ENCODE data around the gene OMD.

The OMD gene

DNA sequence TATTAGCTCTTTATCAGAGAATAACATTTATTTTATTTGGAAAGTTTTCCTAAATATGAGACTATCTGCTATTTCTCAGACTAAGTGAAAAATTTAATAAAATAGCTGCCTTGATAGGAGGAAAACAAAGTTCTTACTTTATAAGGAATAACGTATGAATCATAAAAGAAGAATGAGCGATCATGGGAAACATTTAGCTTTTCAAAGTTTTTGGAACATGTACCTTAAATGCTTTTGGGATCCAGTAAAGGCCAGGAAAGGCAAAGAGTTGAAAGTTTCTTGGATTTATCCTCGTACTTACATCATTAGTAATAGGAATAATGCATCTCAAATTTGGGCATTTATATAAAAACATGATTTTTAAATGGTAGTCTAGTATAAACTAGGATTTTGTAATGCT lies 39.3 kb downstream of the OMD start:
- no peak for TF ChIP-seq Cebpa-rat (IDR thresholded peaks at IDR 0.05)
- Histone ChIP-seq H3K27ac (no peak overlapping the region), H3K4me3 (no peak overlapping the region), H3K9ac (no peak overlapping the region), H4K20me1 (no peaks in the 10 kb centered on the region), H3K4me1 (no peaks in the 10 kb centered on the region), H3K4me2 (no peak overlapping the region), H3K9me3 (replicated peaks in 1 of 11) (no peaks in the 10 kb centered on the region; a peak in 1 of 22 replicates), H3K27me3 (no peaks in the 10 kb centered on the region), H3K36me3 (peaks cover 0 to 29% (median 10%) of the 10 kb centered on the region in 11 experiments; a peak in 10 of 22 replicates)

DNA sequence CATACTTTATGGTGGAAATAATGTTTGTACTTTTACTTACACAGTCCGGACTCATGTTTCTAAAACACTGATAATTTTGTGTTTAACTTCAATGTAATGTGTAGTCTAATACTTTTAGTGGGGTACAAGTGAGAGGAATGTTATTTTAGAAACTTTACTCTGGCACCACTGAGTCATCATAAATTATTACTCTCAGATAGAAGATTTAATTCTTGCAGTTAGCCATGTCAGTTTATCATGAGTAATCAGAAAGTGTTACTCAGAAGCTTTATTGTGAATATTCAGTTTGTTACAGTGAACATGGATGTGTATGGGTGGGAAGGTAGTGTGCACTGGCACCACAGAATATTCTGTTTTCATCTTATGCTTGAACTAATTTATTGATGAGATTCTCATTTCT lies 39.9 kb downstream of the OMD start:
- Histone ChIP-seq H3K4me2 (no peak overlapping the region), H3K9me3 (replicated peaks in 1 of 11) (no peaks in the 10 kb centered on the region; a peak in 1 of 22 replicates), H3K4me1 (no peaks in the 10 kb centered on the region), H3K36me3 (peaks cover 0 to 29% (median 10%) of the 10 kb centered on the region in 11 experiments; a peak in 10 of 22 replicates), H3K27ac (no peak overlapping the region), H4K20me1 (no peaks in the 10 kb centered on the region), H3K9ac (no peak overlapping the region), H3K27me3 (no peaks in the 10 kb centered on the region), H3K4me3 (no peak overlapping the region)
- TF ChIP-seq Cebpa-rat (IDR thresholded peaks at IDR 0.05) = no peak

DNA sequence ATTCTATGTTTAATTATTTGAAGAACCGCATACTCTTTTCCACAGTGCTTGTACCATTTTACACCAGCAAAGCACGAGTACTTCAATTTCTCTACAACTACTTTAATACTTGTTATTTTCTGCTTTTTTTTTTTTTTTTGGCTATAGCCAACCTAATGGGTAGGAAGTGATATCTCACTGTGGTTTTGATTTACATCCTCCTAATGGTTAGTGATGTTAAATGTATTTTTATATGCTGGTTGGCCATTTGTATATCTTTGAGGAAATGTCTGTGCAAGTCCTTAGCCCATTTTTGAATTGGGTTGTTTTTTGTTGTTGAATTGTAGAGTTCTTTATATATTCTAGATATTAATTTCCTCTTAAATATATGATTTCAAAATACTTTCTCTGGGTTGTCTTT lies 42.5 kb downstream of the OMD start:
- H3K4me1 ChIP-seq = no peaks in the 10 kb centered on the region
- no peaks in the 10 kb centered on the region for H4K20me1 ChIP-seq
- H3K9ac ChIP-seq = no peak overlapping the region
- no peak overlapping the region for H3K4me2 ChIP-seq
- TF ChIP-seq Cebpa-rat (IDR thresholded peaks at IDR 0.05) = no peak
- H3K9me3 ChIP-seq (replicated peaks in 1 of 11) = peaks cover 0 to 1% (median 0%) of the 10 kb centered on the region in 11 experiments; a peak in 2 of 22 replicates
- peaks cover 0 to 33% (median 11%) of the 10 kb centered on the region in 11 experiments; a peak in 11 of 22 replicates for H3K36me3 ChIP-seq
- H3K4me3 ChIP-seq = no peak overlapping the region
- no peak overlapping the region for H3K27ac ChIP-seq
- H3K27me3 ChIP-seq = no peaks in the 10 kb centered on the region

DNA sequence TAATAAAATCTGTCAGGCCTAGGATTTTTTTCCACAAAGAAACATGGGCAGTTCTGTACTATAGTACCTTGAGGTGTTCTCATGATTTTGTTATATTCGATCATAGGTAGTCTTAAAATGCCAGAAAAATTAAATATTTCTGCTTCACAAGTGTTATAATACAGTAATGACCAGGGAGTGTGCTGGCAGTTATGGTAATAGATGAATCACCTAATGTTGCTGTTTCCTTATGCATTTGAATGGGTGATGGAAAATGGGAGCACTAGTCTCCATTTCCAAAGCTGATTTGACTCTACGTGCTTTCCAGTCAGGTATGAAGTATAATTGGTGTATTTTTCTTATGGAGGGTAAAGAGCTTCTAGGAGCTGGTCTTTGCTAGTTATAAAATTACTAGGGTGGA lies 43.7 kb downstream of the OMD start:
- H4K20me1 ChIP-seq = no peaks in the 10 kb centered on the region
- H3K27ac ChIP-seq = no peak overlapping the region
- no peaks in the 10 kb centered on the region for H3K4me1 ChIP-seq
- H3K36me3 ChIP-seq = peaks cover 0 to 41% (median 15%) of the 10 kb centered on the region in 11 experiments; a peak in 15 of 22 replicates
- no peaks in the 10 kb centered on the region for H3K27me3 ChIP-seq
- no peak overlapping the region for H3K9ac ChIP-seq
- H3K9me3 ChIP-seq (replicated peaks in 1 of 11) = peaks cover 0 to 12% (median 6%) of the 10 kb centered on the region in 11 experiments; a peak in 19 of 22 replicates
- no peak overlapping the region for H3K4me3 ChIP-seq
- H3K4me2 ChIP-seq = no peak overlapping the region
- no peak for TF ChIP-seq Cebpa-rat (IDR thresholded peaks at IDR 0.05)

DNA sequence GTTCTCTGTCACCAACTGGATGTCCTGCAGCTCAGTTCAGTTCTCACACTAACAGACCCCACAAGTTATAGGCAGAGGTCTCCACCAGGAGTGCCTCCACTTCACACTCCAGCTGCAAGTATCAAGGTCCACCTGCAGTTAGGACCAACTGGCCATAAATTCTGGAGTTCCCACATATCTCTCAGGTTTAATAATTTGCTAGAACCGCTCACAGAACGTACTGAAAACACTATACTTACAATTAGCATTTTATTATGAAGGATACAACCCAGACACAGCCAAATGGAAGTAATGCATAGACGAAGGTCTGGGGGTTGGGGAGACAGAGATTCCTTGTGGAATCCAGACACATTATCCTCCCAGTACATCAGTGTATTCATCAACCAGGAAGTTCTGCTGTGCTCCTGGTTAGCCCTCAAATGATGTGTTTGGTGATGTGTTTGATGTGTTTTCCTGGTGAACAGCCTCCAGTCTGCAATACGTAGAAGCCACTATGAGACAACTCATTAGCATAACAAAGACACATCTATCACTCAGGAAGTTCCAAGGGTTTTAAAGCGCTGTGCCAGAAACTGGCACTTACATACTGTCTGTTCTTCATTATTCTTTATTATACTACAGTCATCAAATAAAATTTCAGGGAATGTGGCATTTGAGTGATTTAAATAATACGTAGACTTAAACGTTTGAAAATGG lies 45.3 kb downstream of the OMD start:
- Histone ChIP-seq H3K27me3 (no peaks in the 10 kb centered on the region), H3K4me2 (no peak overlapping the region), H3K4me1 (no peaks in the 10 kb centered on the region), H4K20me1 (no peaks in the 10 kb centered on the region), H3K36me3 (peaks cover 8 to 51% (median 24%) of the 10 kb centered on the region in 11 experiments; a peak in 20 of 22 replicates), H3K9ac (no peak overlapping the region), H3K9me3 (replicated peaks in 1 of 11) (peaks cover 15 to 28% (median 22%) of the 10 kb centered on the region in 11 experiments), H3K4me3 (no peak overlapping the region), H3K27ac (no peak overlapping the region)
- TF ChIP-seq Cebpa-rat (IDR thresholded peaks at IDR 0.05) = no peak

DNA sequence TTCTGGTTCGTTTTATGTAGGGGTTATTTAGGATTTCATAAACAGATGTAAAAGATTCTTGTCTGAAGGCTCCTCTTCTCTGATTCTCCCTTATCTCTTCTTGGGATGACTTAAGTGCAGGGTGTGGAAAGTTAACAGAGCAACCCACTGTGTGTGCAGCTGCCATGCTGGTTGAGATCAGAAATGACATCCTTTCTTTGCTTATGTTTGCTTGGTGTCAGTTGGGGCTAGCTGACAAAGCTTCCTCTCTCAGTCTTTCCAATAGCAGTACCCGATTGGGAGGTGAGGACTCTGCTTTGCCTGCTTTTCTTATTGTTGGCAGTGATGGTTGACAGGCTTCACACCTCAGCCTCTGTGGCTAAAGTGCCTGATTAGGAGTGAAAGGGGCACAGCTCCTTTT lies 46.4 kb downstream of the OMD start:
- no peak overlapping the region for H3K27ac ChIP-seq
- peaks cover 8 to 60% (median 33%) of the 10 kb centered on the region in 11 experiments; a peak in 20 of 22 replicates for H3K36me3 ChIP-seq
- H3K27me3 ChIP-seq = no peaks in the 10 kb centered on the region
- H3K4me2 ChIP-seq = no peak overlapping the region
- no peaks in the 10 kb centered on the region for H4K20me1 ChIP-seq
- H3K9me3 ChIP-seq (replicated peaks in 1 of 11) = peaks cover 26 to 39% (median 33%) of the 10 kb centered on the region in 11 experiments
- no peak overlapping the region for H3K9ac ChIP-seq
- no peak overlapping the region for H3K4me3 ChIP-seq
- H3K4me1 ChIP-seq = no peaks in the 10 kb centered on the region
- no peak for TF ChIP-seq Cebpa-rat (IDR thresholded peaks at IDR 0.05)

DNA sequence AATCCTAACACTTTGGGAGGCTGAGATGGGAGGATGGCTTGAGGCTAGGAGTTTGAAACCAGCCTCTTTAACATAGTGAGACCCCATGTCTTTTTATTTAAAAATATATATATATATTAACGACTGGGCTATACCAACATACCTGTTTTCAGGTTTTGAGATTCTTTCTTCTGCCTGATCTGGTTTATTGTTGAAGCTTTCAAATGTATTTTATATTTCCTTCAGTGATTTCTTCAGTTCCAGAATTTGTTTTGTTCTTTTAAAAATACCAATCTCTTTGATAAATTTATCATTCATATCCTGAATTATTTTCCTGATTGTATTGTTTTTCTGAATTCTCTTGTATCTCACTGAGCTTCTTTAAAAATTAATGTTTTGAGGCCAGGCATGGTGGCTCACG lies 51.1 kb downstream of the OMD start:
- peaks cover 8 to 63% (median 36%) of the 10 kb centered on the region in 11 experiments; a peak in 20 of 22 replicates for H3K36me3 ChIP-seq
- no peak overlapping the region for H3K27ac ChIP-seq
- H3K4me2 ChIP-seq = no peak overlapping the region
- H3K27me3 ChIP-seq = no peaks in the 10 kb centered on the region
- no peak overlapping the region for H3K9ac ChIP-seq
- H3K4me3 ChIP-seq = no peak overlapping the region; a peak in 4 of 20 replicates
- no peaks in the 10 kb centered on the region for H3K4me1 ChIP-seq
- no peaks in the 10 kb centered on the region for H4K20me1 ChIP-seq
- peaks cover 33 to 51% (median 45%) of the 10 kb centered on the region in 11 experiments for H3K9me3 ChIP-seq (replicated peaks in 1 of 11)
- TF ChIP-seq Cebpa-rat (IDR thresholded peaks at IDR 0.05) = no peak

DNA sequence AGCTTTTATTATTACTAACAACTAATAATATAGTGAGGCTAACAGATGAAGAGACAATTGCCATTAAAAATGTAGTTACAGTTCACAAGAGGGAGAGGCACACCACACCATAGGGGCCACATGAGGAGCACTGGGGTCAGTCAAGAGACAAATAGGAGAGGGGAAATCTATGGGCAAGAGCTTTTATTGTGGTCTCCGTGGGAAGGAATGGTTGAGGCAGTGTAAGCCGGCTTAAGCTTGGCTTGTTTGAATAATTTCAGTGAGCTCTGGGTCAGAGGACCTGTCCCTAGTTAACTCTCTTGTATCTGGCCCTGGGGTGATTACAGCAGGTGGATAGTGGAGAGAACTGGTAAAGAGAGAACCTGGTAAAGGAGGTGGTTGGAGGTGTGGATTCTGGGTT lies 55.2 kb downstream of the OMD start:
- H3K27me3 ChIP-seq = no peaks in the 10 kb centered on the region
- H3K4me2 ChIP-seq = no peak overlapping the region

More for the DNA sequence above, 55.2 kb downstream of the OMD start:
- Histone ChIP-seq H3K4me3 (no peak overlapping the region), H3K9me3 (replicated peaks in 1 of 11) (peaks cover 18 to 27% (median 25%) of the 10 kb centered on the region in 11 experiments), H3K36me3 (peaks cover 14 to 75% (median 49%) of the 10 kb centered on the region in 11 experiments; a peak in 20 of 22 replicates), H3K27ac (no peak overlapping the region), H3K9ac (no peak overlapping the region), H4K20me1 (no peaks in the 10 kb centered on the region), H3K4me1 (no peaks in the 10 kb centered on the region)
- no peak for TF ChIP-seq Cebpa-rat (IDR thresholded peaks at IDR 0.05)
